ENCODE results near the gene TM4SF18.
A peak's percentile ranks its signal among the peaks of the same experiment; 100 is the strongest.

Gene TM4SF18

DNA sequence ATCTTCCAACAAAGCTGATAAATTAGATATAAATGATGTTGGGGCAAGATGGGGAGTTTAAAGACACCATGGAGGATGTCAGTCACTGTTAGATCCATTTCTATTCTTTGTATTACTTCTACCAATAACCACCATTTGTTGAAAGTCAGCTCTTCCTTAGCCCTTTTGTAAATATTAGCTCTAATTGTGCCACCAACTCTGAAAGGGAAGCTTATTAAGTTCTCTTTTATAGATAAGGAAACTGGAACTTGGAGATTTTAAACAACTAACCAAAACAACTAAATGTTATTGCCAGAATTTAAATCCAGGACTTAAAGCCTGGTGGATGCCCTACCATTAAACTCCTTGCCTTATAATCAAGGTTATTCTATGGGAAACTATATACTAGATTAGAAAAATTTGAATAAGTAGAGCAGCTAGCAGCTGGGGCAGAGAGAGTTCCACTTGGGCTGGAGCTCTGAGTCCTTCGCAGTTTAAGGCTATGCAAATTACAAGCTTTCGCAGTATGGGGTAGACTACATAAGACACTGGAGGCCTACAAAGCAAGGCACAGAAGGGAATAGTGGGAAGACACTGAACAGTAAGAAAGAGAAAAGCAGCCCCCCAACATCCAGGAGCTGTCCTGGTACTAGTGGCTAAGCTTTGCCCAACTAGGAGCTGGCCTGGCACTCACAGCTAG, 52.6 kb downstream of the TM4SF18 start:
- DNase-seq = peak; percentile 10 to 31

DNA sequence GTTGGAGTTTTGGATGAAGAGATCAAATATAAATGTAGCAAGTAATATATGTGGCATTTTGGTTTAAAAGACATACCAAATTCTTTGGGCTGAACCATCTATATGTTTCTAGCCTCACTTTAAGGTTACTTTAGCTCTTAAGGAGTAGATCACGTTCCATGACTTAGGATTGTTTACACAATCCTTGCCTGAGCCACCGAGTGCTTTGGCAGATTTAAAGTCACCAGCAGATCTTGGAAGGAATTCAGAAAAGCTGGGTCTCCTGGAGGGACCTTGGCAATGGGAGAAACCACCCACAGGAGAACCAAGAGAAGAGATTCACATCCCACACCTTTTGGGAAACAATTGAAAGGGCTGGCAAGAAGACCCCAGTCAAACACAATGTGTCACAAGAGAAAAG, 54.5 kb downstream of the TM4SF18 start:
- DNase-seq = no peak

- DNase-seq = peak; percentile 94 to 96
Observed at GRCh38 chr3:149277331-149277813, 56.1 kb downstream of the TM4SF18 start.

DNA sequence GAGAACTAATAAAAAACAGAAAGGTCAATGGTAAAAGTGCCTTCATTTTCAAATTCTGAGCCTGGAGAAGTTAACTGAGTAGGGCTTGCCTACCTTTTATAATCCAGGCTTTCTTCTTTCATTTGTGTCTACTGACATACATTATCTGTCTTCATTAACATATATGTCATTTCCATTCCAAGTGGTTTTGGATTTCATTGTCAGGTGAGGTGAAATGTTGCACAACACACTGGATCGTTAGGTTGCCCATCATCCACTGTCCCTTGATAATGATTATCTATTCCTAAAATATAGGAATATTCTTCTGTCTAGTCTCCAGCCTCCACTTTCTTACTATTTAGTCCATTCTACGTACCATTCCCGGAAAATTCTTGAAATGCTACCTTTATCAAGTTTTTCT, 56.8 kb downstream of the TM4SF18 start:
- no peak for DNase-seq

- no peak for DNase-seq
Observed at GRCh38 chr3:149274220-149274619, 59.2 kb downstream of the TM4SF18 start.

DNA sequence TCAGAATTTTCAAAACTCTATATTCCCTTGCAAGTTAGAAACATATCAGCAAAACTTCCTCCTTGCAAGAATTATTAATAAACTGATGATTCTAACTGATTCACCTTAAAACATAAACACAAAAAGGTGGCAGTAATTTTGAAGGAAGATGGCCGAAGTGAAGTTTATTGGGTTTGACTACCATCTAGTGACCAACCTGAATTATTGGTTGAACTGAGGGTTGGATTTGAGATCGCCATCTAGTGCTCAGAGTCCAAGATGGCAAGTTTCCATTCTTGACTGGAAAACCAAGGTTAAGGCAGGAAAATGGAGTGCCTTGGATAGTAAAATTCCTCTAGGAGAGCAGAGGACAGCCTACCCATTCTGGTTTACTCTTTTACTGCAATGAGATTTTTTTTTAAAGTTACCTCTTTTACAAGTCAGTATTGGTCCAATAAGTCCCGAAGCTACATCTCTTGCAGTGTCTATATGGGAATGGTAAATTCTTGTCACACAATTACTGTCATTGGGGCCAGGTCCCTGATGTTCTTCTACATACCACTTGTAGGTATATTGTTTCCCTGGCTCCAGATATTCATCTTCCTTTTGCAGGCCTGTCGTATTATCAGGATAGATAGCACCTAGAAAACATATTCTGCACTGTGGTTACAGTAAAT, 60.2 kb downstream of the TM4SF18 start:
- DNase-seq = peak; percentile 88 to 92

- DNase-seq = no peak
Observed at GRCh38 chr3:149271669-149272068, 61.8 kb downstream of the TM4SF18 start.

- DNase-seq = no peak
Observed at GRCh38 chr3:149270180-149270579, 63.3 kb downstream of the TM4SF18 start.

- DNase-seq = no peak
Observed at GRCh38 chr3:149269687-149270086, 63.7 kb downstream of the TM4SF18 start.
